ENCODE results near the gene ACOX2.
A peak's percentile ranks its signal among the peaks of the same experiment; 100 is the strongest.

ACOX2 gene

DNA sequence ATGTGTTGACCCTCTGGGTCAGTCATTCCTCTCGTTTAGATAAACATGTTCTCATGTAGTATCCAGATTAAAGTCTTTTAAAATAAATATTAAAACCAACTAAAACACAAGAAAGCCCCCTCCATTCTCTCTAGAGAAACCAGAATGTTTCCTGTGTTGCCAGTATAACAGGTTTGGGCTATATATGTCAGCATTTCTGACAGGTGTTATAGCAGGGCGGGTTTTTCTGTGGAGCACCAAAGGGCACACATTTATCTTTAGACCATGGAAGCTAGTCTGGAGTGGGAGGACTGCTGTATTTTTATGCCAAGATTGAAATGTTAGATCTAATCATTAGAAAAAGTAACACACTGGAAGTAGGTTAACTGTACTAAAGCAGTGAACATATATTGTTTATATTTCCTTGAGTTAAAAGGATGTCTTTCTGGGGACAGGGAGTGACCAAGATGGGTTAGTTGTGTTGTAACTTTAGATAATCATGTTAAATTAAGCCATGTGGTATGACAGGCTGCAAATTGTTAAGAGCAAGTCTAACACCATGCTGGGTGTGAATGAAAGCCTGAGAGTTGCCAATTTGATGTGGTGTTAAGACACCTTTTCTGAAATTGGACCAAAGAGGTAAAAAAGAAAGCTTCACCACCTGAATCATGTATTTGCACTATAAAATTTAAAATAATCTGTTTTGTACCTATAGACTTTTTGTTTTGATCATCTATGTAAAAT lies 29.5 kb downstream of the ACOX2 start:
- DNase-seq (ENCODE audit: low spot score) = no peak

DNA sequence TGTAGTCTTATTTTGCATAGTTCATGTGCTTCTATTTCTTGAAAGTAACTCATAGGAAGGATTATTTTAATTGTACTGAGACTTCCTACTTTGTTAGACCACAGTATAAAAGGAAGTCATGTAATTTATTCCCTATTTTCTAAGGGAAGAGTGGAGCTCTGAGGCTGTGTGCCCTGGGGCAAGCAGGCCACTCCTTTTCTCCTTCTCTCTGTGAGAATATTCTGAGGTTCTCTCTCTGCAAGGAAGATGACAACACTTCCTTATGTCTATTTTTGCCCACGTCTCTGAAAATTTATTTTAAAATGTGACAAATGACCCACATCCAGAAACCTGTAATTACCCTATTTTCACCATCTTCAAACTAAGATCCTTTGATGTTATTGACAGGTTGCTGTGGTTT lies 34.1 kb downstream of the ACOX2 start:
- no peak for DNase-seq (ENCODE audit: low spot score)

DNA sequence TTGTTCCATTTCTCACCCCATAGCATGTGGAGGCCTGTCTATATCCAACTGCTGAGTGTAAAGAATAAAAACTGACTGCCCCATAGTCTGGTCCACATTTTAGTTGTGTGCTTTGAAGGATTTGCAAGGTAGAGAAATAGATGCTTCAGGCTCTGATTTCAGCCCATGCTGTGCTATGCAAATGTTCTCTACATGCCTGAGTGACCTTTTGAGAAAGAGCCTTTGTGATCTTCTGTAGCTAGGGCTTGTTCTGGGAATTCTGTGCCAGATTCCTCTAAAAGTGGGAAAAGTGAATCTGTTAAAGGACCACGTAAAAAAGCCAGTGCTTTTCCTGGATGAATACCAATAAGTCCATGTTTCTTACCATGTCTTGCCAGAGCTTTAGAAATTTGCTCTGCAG lies 39.9 kb downstream of the ACOX2 start:
- DNase-seq (ENCODE audit: low spot score) = peak; percentile 60

DNA sequence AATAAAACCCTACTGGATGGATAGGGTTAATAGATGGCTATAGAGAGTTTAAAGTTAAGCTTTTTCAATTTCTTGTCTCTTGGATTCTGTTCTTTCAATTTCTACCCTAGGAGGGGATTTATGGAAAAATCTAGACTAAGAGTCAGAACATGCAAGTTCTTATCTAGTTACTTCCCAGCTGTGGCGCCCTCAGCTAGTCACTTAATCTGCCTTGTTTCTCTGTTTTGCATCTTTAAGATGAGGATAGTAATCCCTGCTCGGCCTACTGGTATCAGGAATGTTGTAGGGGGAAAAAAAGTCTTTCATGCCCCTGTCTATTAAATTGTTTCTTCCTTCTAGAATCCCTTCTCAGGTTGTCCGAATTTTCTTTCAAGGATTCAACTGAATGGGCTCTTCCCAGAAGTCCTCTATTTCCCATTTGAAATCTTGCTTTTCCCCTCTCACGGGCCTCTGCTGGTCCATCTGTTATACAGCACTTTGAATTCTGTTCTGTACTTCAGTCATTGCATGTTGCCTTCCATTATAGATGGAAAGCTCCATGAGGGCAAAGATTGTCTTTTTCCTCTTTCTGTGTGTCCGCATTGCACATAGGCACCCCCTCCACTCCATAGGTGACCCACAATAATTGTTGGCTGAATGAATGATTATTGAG lies 40.7 kb downstream of the ACOX2 start:
- no peak for DNase-seq (ENCODE audit: low spot score)

DNA sequence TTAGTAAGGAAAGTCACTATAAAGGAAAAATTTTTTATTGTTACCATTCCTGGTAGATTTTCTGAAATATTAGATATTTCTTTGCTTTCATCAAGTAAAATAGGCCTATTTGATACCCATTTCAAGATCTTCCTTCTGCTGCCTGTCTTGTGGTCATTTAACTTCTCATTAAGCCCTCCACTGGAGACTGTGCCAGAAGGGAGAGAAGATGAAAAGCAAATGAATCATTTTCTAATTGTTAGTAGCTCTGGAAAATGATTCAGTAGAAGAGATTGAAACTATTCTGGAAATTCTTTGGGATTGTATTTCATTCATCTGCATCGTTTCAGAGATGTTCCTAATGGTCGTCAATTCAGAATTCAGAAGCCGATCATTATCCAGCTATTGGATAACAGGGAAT lies 41.9 kb downstream of the ACOX2 start:
- no peak for DNase-seq (ENCODE audit: low spot score)

DNA sequence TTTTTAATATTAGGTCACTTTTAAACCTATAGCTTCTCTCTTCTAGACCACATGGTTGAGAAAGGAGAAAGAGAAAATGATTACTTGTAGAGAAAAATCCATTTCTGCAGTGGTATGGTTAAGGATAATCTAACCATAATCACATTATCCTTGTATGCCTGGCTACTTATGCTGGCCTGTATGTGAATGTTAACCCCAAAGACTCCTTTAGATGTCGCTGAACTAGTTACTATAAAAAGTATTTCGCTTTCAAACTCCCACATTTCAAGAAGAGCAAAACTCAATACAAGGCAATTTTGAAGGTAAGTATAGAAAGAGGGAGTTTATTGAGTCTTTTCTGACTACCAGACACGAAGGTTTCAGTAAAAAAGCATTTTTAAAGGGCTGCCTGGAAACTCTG lies 42.9 kb downstream of the ACOX2 start:
- no peak for DNase-seq (ENCODE audit: low spot score)

DNA sequence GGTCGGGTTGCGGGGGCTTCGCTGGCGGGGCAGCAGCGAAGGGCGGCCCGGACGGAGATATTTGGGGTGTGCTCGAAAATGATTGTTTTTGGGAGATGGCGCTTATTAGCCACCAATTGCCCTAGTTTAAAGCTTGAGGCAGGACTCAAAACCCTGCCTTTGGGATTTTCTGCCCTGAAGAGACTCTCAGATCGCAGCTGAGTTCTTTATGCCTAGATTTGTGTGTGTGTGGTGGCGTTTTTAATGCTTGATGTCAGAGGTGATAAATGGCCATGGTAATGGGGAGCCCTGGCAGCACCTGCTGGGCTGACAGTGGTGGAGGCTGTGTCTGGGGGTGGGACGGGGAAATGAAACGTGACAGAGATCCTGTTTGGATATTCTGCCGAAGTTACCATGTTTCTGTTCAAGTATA lies 44.5 kb downstream of the ACOX2 start:
- DNase-seq (ENCODE audit: low spot score) = peak; percentile 11

DNA sequence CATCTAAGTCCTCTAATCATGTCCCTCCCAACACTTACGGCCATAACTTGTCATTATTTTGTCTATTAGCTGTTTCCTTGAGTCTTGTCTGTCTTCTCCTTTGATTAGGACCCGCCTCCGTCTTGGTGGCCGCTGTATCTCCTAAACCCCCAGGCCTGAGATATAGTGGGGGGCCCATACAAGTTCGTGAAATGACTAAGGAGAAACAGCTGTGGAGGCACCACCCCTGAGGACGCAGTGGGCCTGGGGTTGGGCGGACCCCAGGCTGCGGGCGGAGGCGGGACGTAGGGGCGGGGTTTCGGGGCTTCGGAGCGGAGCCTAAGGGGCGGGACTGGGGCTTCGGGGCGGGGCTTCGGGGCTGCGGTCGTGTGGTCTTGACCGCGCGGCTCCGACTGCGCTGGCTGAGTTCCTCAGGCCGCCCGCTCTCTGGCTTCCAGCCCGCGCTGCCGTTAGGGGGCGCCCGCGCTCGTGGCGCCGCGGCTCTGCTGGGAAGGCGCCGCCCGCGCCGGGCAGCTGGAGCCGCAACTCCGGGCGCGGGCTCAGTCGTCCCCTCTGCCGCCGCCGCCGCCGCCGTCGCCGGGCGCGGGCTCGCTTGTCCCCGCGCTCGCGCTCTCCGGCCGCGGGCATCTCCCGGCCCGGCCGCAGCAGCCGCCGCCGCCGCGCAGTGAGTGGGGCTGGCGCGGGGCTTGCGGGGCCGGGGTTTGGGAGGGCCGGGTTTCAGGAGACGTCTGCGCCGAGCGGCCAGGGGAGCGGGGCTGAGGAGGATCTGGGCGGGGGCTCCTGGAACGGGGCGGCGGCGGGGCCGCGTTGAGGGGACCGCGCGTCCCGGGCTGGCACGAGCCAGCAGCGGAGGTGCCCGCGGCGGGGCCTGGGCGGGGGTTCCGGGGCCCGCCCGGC lies 45.2 kb downstream of the ACOX2 start, which contains the start of gene KCTD6:
KCTD6 (plus strand) TSS at position 591 of the 897 bp plus-strand sequence. CDS start 6,660 bp downstream, outside the sequence.
- DNase-seq (ENCODE audit: low spot score) = peak; percentile 93

DNA sequence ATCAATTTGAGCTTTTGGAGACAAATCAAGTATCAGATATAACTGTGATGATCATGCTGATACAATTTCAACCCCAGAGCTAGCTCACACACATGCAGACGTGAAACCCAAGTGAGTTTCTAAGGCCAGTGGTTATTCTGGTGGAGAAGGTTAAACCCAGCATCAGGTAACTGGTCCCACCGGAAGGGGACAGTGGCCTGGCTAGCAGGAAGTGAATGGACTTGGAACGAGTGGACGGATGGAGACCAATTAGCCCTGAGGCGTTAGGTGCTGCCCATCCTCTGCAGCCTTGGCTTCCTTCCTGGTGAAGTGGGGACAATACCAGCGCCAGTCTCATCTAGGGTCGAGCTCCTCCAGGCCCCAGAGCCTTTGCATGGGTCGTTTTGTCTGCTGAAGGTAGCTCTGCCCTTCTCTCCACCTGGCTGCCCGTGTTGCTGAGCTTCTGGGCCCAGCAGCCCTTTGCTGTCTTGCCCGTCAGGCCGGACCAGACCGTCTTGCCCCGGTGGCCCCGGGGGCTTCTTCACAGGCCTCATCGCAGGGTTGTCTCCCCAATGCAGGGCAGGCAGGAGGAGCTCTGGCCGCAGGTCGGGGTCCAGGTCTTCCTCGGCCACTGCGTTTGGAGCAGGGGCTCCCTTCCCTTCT lies 46.0 kb downstream of the ACOX2 start:
- peak; percentile 10 for DNase-seq (ENCODE audit: low spot score)

DNA sequence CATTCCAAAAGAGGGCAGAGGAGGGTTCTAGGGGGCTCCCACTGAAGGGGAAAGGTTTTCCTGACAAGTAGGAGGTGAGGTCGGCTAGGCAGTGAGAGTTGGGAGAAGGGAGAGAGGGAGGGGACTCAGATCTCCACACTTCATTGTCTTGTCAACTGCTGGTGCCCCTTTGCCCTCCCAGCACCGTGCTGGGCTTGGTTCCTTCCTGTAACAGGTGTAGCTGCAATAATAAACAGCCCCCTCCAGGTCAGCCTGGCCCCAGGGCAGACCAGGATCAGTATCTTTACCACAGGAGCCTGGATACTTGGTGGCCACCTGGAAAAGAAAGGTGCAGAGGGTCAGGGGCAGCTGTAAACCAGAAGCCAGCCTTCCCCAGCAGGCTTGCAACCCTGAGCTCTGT lies 48.0 kb downstream of the ACOX2 start:
- no peak for DNase-seq (ENCODE audit: low spot score)

DNA sequence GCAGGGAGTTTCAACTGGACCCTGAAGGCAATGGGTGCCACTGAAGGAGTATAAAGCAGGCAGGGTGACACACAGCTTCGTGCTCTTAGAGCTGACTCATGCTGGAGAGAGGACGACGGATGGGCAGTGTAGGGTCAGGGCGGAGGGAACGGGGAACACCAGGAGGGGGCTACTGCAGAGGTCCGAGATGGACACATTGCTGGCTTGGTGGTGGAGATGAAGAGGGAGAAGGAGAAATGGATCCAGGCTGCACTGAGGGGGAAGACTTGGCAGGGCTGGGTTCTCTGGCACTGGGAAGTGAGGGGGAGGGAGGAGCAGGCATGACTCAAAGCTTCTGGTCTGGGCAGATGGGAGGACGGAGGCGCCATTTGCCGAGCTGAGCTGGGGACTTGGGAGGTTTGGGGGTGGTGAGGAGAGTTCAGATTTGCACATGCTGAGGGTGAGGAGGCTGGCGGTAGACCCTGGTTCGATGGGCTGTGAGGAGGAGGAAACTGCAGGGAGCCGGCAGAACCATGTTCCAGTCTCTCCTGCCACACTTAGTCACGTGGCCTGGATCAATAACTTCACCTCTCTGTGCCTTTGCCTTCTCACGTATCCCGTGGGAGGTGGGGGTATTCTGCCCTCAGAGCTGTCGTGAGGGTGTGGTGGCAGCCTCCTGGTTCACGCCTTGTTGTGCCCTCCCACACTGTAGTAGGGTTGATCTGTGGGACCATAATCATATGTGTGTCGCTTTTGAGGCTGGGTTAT lies 49.7 kb downstream of the ACOX2 start:
- peak; percentile 69 for DNase-seq (ENCODE audit: low spot score)

DNA sequence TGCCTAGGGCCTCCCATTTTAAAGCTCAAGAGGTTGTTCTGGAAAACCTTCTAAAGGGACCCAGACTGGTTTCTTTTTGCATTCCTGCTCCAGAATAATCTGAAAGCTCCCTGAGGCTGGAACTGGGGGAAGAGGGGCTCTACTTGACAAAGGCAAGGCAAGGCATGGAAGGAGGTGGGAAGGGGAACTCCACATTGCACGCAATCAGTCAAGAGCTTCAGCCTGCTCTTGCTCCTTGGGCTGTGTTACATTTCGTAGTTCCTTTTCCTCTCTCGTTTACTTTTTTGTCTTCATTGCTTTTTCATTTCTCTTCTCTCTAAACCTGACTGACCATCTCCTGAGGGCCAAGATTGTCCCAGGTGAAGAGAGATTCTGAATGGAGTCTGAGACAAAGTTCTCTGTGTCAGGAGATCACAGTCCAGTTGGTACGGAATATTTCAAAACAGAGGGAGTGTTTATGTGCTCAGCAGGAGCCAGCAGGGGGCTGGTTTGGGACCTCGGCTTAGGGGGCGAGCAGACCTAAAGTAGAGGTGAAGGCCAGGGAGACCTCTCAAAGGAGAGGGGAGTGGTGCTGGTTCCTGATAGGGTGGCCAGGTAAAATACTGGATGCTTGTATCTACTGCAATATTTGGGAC lies 51.1 kb downstream of the ACOX2 start:
- no peak for DNase-seq (ENCODE audit: low spot score)

DNA sequence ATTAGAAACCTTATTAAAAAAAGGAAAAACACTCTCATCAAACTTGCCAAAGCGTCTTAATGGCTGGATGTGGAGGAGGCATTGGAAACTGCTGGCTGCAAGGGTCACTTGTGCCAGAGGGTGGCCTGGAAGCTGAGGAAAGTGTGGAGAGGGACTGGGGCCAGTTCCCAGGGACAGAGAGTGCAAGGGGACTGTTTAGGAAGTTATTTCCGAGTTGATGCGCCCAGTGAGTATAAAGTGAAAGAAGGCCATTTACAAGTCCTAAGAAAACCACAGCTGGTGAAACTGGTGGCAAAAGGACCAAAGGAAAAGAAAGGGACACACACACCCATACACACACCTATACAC lies 52.3 kb downstream of the ACOX2 start:
- DNase-seq (ENCODE audit: low spot score) = peak; percentile 22

DNA sequence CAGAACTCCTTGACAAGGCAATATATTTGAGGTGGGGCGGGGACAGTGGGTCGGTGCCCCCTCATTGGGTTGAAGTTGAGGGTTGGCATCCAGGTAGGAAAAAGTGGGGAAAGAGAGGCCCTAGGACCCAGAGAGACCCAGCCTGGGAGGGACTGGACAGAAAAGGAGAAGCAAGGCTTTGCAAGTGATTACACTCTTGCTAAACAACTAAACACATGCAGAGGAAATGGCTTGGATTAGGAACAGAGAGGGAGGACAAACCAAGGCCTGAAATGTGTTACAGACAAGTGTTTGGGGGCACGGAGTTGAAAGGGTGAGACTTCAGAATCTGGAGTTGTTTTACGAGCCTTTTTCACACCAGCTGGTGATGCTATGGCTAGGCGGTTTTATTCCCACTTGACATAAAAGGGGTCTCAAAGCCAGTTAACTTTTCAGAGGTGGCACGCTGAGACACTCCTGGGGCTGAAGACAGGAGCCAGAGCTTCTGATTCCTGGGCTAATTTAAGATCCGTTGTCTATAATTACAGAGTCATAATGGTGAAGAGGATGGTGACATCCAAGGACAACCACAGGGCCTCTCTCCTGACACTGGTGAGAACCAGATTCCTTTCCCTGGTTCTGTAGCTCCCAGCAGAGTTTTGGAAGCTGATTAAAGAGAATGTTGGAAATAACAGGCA lies 52.8 kb downstream of the ACOX2 start:
- peak; percentile 15 for DNase-seq (ENCODE audit: low spot score)

DNA sequence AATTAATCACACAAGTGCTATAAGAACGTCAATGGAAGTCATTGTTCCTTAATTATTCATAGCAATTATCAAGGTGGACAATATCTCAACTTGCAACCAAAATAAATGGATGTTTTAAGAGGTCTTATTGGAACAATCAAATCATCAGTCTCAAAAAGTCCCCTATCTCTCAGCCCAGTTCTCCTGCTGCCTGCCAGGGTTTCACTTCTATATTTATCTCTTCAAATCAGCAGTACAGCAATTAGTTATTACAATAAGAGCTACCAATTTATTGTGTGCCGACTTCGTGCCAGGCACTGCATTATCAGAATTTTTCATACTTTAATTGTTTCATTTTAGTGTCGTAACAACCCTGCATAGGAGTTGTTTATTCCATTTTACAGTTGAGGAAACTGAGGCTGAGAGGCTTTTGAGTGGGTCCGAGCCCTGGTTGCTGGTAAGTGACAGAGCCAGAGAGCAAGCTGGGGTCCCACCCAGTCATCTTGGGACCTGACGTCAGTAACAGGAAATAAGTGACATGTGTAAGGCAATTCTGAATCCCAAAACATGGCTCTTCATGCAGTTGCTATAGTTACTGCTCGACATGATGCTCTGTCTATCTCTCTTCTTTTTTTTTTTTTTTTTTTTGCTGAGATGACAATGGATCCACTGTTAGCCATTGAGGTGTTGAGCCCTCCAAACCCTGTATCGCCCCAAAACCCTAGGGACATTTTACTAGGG lies 53.9 kb downstream of the ACOX2 start:
- DNase-seq (ENCODE audit: low spot score) = peak; percentile 27

DNA sequence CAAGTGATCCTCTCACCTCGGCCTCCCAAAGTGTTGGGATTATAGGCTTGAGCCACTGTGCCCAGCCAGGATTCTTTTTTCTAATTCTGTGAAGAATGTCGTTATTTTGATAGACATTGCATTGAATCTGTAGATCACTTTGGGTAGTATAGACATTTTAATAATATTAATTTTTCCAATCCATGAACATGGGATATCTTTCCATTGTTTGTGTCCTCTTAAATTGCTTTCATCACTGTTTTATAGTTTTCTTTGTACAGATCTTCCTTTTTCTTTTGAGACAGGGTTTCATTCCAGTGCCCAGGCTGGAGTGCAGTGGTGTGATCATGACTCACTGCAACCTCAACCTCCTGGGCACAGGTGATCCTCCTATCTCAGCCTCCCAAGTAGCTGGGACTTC lies 56.7 kb downstream of the ACOX2 start:
- DNase-seq (ENCODE audit: low spot score) = no peak

DNA sequence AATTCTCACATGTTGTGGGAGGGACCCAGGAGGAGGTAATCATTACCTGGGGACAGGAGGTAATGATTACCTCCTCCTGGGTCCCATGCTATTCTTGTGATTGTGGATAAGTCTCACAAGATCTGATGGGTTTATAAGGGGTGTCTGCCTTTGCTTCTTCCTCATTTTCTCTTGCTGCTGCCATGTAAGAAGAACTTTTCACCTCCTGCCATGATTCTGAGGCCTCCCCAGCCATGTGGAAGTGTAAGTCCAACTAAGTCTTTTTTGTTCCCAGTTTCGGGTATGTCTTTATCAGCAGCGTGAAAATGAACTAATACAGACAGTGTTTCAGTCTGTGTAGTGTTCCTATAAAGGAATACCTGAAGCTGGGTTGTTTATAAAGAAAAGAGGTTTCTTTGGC lies 58.2 kb downstream of the ACOX2 start:
- no peak for DNase-seq (ENCODE audit: low spot score)

DNA sequence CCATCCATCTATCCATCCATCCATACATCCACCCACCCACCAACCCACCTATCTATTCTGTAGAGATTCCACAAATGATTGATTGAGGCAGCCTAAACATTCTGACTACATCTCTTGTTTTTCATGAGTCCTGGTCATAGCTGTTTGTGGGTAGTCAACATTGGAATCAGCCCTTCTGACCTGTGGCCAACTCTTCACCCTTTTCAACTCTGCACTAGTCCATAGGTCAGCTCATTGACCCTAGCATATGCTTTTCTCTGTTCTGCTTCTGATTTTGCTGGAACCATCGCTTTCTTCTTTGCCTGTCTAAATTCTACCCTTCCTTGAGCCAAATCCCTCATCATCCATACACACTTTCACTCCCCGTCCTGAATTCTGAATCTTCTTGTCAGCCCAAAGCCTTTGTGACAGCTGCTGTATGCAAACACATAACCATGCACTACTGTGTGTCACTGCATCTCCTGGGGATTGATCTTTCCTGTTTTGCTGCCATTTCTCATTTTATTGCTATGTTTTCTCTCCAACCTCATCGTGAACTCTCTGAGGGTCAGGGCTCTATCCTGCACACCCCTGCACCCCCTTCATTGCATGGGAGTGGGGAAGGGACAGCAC lies 61.9 kb downstream of the ACOX2 start:
- no peak for DNase-seq (ENCODE audit: low spot score)

DNA sequence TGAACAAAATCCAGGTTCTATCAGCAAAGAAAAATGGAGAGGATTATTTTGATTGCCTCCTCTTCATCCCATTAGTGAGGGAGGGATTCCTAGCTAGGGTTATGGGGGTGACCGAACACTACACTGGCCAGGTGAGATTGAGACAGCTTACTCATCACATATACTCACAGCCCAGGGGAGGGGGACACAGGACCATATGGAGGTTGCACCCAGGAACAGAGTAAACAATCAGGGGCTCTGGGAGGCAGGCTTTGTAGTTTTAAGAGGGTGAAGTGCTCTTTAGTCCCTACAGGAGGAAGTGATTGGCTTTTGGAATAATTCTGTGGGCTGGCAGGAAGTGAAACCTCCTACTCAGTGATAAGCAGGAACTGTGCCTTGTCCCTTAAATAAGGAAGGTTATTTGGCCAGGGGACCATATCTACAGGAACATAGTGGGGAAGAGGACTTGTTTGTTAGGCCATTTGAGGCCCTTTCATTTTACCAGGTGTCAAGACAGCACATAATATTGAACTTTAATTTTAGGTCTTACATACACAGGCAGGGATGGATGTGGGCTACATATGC lies 62.6 kb downstream of the ACOX2 start:
- peak; percentile 49 for DNase-seq (ENCODE audit: low spot score)

Data from Ammon's horn (tissue), 1 donor.